Measurements from ENCODE around the gene KMO.

The KMO gene

GRCh38 chr1:241630005-241630404 is 97.8 kb downstream of the KMO start:
- TF ChIP-seq, protein P1, sequence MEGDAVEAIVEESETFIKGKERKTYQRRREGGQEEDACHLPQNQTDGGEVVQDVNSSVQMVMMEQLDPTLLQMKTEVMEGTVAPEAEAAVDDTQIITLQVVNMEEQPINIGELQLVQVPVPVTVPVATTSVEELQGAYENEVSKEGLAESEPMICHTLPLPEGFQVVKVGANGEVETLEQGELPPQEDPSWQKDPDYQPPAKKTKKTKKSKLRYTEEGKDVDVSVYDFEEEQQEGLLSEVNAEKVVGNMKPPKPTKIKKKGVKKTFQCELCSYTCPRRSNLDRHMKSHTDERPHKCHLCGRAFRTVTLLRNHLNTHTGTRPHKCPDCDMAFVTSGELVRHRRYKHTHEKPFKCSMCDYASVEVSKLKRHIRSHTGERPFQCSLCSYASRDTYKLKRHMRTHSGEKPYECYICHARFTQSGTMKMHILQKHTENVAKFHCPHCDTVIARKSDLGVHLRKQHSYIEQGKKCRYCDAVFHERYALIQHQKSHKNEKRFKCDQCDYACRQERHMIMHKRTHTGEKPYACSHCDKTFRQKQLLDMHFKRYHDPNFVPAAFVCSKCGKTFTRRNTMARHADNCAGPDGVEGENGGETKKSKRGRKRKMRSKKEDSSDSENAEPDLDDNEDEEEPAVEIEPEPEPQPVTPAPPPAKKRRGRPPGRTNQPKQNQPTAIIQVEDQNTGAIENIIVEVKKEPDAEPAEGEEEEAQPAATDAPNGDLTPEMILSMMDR (IDR thresholded peaks at IDR 0.05; ENCODE audit: insufficient read depth, low read length, poor library complexity, severe bottlenecking): no peak
- TF ChIP-seq EZH2phosphoT487 (conservative IDR thresholded peaks at IDR 0.05; ENCODE audit: low read length): no peak
- H2AFZ ChIP-seq (ENCODE audit: low read depth, low read length, severe bottlenecking): no peak overlapping the region
- H3K9me3 ChIP-seq (ENCODE audit: insufficient read depth, low read length): no peaks in the 10 kb centered on the region
- H3K4me2 ChIP-seq (ENCODE audit: low read depth, low read length, poor library complexity, severe bottlenecking): no peak overlapping the region
- no peak overlapping the region for H3K4me3 ChIP-seq (ENCODE audit: insufficient read depth, low read length, poor library complexity, severe bottlenecking)
- H3K36me3 ChIP-seq (ENCODE audit: low read length): no peaks in the 10 kb centered on the region
- no peak overlapping the region for H3K9ac ChIP-seq (ENCODE audit: low read length)
- peaks cover 6% of the 10 kb centered on the region; the same call in 1 of the 2 replicates for H3F3A ChIP-seq (ENCODE audit: insufficient read depth)
- H3K27ac ChIP-seq (ENCODE audit: low read depth, low read length): no peak overlapping the region
- no peaks in the 10 kb centered on the region for H3K9me2 ChIP-seq (replicated peaks; ENCODE audit: insufficient read depth, low read length)
- H4K20me1 ChIP-seq (ENCODE audit: low read depth, low read length): no peaks in the 10 kb centered on the region
- no peaks in the 10 kb centered on the region for H3K27me3 ChIP-seq (ENCODE audit: low read length)
- H3K79me2 ChIP-seq (ENCODE audit: insufficient read depth, low read length): no peaks in the 10 kb centered on the region

DNA sequence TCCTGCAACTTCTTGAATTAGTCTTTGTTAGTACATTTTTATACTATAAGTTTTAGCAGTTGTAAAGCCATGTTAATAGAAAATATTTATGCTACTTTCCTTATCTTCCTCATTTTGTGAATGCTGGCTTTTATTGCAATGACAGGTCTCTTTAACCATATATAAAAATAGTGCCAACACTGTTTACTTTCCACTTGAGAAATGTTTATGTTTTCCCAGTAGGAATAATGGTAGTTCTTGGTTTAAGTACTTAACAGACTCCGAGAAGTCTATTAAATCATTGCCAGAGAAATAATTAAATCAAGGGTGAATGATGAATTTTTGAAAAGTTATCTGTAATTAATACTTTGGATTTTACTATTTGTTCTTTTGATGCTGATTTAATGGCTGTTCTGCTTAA is 98.3 kb downstream of the KMO start:
- Histone ChIP-seq H3K9me2 (replicated peaks; ENCODE audit: insufficient read depth, low read length) (no peaks in the 10 kb centered on the region), H3K4me3 (ENCODE audit: insufficient read depth, low read length, poor library complexity, severe bottlenecking) (no peak overlapping the region), H3K27me3 (ENCODE audit: low read length) (no peaks in the 10 kb centered on the region), H3K27ac (ENCODE audit: low read depth, low read length) (no peak overlapping the region), H3K9ac (ENCODE audit: low read length) (no peak overlapping the region), H3K4me2 (ENCODE audit: low read depth, low read length, poor library complexity, severe bottlenecking) (no peak overlapping the region), H3F3A (ENCODE audit: insufficient read depth) (peaks cover 6% of the 10 kb centered on the region; the same call in 1 of the 2 replicates), H4K20me1 (ENCODE audit: low read depth, low read length) (no peaks in the 10 kb centered on the region), H3K9me3 (ENCODE audit: insufficient read depth, low read length) (no peaks in the 10 kb centered on the region), H2AFZ (ENCODE audit: low read depth, low read length, severe bottlenecking) (no peak overlapping the region), H3K36me3 (ENCODE audit: low read length) (no peaks in the 10 kb centered on the region), H3K79me2 (ENCODE audit: insufficient read depth, low read length) (no peaks in the 10 kb centered on the region)
- TF ChIP-seq, protein P1 (IDR thresholded peaks at IDR 0.05; ENCODE audit: insufficient read depth, low read length, poor library complexity, severe bottlenecking): no peak
- TF ChIP-seq EZH2phosphoT487 (conservative IDR thresholded peaks at IDR 0.05; ENCODE audit: low read length): no peak

DNA sequence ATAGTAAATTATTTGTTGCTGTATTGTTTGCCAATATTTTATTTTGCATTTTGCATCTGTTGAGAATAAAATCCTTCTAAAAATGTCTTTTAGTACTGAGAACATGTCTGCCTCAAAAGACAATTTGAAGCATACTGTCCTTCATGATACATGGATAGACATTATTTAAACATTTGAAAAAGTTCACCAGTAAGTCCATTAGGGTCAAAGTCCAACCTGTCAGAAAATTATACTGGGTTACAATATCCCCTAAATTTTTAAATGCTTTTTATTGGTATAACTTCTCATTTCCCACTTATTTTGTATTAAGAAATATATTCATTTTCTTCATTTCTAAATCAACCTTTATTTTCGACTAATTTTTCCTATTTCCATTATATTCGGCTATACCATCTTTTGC is 98.7 kb downstream of the KMO start:
- Histone ChIP-seq H3K9ac (ENCODE audit: low read length) (no peak overlapping the region), H3K27me3 (ENCODE audit: low read length) (no peaks in the 10 kb centered on the region), H2AFZ (ENCODE audit: low read depth, low read length, severe bottlenecking) (no peak overlapping the region), H3F3A (ENCODE audit: insufficient read depth) (peaks cover 6% of the 10 kb centered on the region; the same call in 1 of the 2 replicates), H4K20me1 (ENCODE audit: low read depth, low read length) (no peaks in the 10 kb centered on the region), H3K9me2 (replicated peaks; ENCODE audit: insufficient read depth, low read length) (no peaks in the 10 kb centered on the region), H3K36me3 (ENCODE audit: low read length) (no peaks in the 10 kb centered on the region), H3K4me3 (ENCODE audit: insufficient read depth, low read length, poor library complexity, severe bottlenecking) (no peak overlapping the region), H3K27ac (ENCODE audit: low read depth, low read length) (no peak overlapping the region), H3K4me2 (ENCODE audit: low read depth, low read length, poor library complexity, severe bottlenecking) (no peak overlapping the region), H3K9me3 (ENCODE audit: insufficient read depth, low read length) (no peaks in the 10 kb centered on the region), H3K79me2 (ENCODE audit: insufficient read depth, low read length) (no peaks in the 10 kb centered on the region)
- TF ChIP-seq, protein P1 (IDR thresholded peaks at IDR 0.05; ENCODE audit: insufficient read depth, low read length, poor library complexity, severe bottlenecking): no peak

Measured in SU-DHL-6 (cell line).